Calu3 (cell line): ENCODE results near the gene SOCS1. TPM values are rescaled to one million over a fixed set of nuclear protein-coding genes. Genes with fewer than 3 reads are reported as not detected.

Source experiments
- BruUV-seq: library from RNA; stranded (reverse); fragments of 400-500 nt; replicated peaks from 2 replicates; lab custom pipeline; 2021; lab: Mats Ljungman, UMichigan
- CTCF ChIA-PET: fragments of 300-600 bp; sonication (Branson Sonifier 250); formaldehyde crosslinking; loops from one replicate; lab custom pipeline; 2022; ENCODE audit warnings: antibody characterized with exemption; lab: Charles Lee
- DNase-seq: peaks from one replicate; pipeline ENCODE4 v3.0.0; 2022
- H3K27ac Mint-ChIP-seq: one replicate; pipeline ENCODE4 v1.8.0; 2022; ENCODE audit warnings: mixed read lengths; ENCODE audit not compliant: unreplicated experiment
- H3K27me3 Mint-ChIP-seq: one replicate; pipeline ENCODE4 v1.8.0; 2022; ENCODE audit warnings: mixed read lengths; ENCODE audit not compliant: unreplicated experiment
- H3K36me3 Mint-ChIP-seq: one replicate; pipeline ENCODE4 v1.8.0; 2022; ENCODE audit warnings: mild to moderate bottlenecking, moderate library complexity, mixed read lengths; ENCODE audit not compliant: insufficient read depth, unreplicated experiment
- H3K4me1 Mint-ChIP-seq: one replicate; pipeline ENCODE4 v1.8.0; 2022; ENCODE audit warnings: mild to moderate bottlenecking, low read depth, mixed read lengths; ENCODE audit not compliant: unreplicated experiment
- H3K4me3 Mint-ChIP-seq: one replicate; pipeline ENCODE4 v1.8.0; 2022; ENCODE audit warnings: mild to moderate bottlenecking, low read depth, moderate library complexity, mixed read lengths; ENCODE audit not compliant: unreplicated experiment
- H3K9me3 Mint-ChIP-seq: one replicate; pipeline ENCODE4 v1.8.0; 2022; ENCODE audit warnings: low read depth, mixed read lengths; ENCODE audit not compliant: unreplicated experiment
- CTCF ChIP-seq: fragments of 200-600 bp; IDR thresholded peaks from one replicate; pipeline ENCODE4 v1.8.0; 2022; ENCODE audit warnings: antibody characterized with exemption; ENCODE audit not compliant: unreplicated experiment
- intact Hi-C: fragments of 100-400 bp; cut with micrococcal nuclease; formaldehyde crosslinking; loops from one replicate; pipeline ENCODE4 v1.10.0; 2022; ENCODE audit not compliant: unreplicated experiment
- total RNA-seq: library from RNA; stranded (reverse); gene quantifications from 2 replicates; pipeline ENCODE4 v1.2.3, GENCODE V29; 2022

Gene SOCS1
- total RNA-seq, 1 experiment from 2014 or later, result 4.8 TPM

GRCh38 chr16:11238272-11239202 lies 17.5 kb downstream of the SOCS1 start:
- Mint-ChIP-seq H3K4me3 (no peak overlapping the region), H3K9me3 (no peaks in the 10 kb centered on the region), H3K4me1 (peaks cover 8% of the 10 kb centered on the region), H3K36me3 (no peaks in the 10 kb centered on the region), H3K27me3 (no peaks in the 10 kb centered on the region), H3K27ac (no peak overlapping the region)
- BruUV-seq, result no TSS peak
- DNase-seq, result no peak
- no peak for TF ChIP-seq CTCF
- intact Hi-C loops, result no loop called here
- CTCF ChIA-PET, result no interaction called here

GRCh38 chr16:11236461-11237254 lies 19.3 kb downstream of the SOCS1 start:
- TF ChIP-seq CTCF, result no peak
- DNase-seq, result no peak
- H3K36me3 Mint-ChIP-seq, result no peaks in the 10 kb centered on the region
- no TSS peak for BruUV-seq
- H3K27me3 Mint-ChIP-seq, result no peaks in the 10 kb centered on the region
- CTCF ChIA-PET, result interaction anchor here (0.7 kb wide), 1 partner anchor 206 kb away, joined by 4 read pairs; no protein-coding TSS in a partner anchor
- H3K27ac Mint-ChIP-seq, result no peak overlapping the region
- intact Hi-C loops, result no loop called here
- peaks cover 17% of the 10 kb centered on the region for H3K4me1 Mint-ChIP-seq
- H3K4me3 Mint-ChIP-seq, result no peak overlapping the region
- H3K9me3 Mint-ChIP-seq, result no peaks in the 10 kb centered on the region

GRCh38 chr16:11235703-11235991 lies 20.4 kb downstream of the SOCS1 start:
- no peak overlapping the region for H3K27ac Mint-ChIP-seq
- H3K4me3 Mint-ChIP-seq, result no peak overlapping the region
- no peak for TF ChIP-seq CTCF
- no TSS peak for BruUV-seq
- no peaks in the 10 kb centered on the region for H3K27me3 Mint-ChIP-seq
- H3K36me3 Mint-ChIP-seq, result no peaks in the 10 kb centered on the region
- no peaks in the 10 kb centered on the region for H3K9me3 Mint-ChIP-seq
- CTCF ChIA-PET, result interaction anchor here (1.2 kb wide), 1 partner anchor 34 kb away, joined by 3 read pairs; no protein-coding TSS in a partner anchor
- peak; percentile 45 for DNase-seq
- intact Hi-C loops, result no loop called here
- H3K4me1 Mint-ChIP-seq, result peaks cover 17% of the 10 kb centered on the region

GRCh38 chr16:11234884-11235702 lies 20.9 kb downstream of the SOCS1 start:
- Mint-ChIP-seq H3K27ac (no peak overlapping the region), H3K4me1 (peaks cover 20% of the 10 kb centered on the region), H3K4me3 (no peak overlapping the region), H3K9me3 (no peaks in the 10 kb centered on the region), H3K27me3 (no peaks in the 10 kb centered on the region), H3K36me3 (no peaks in the 10 kb centered on the region)
- no peak for TF ChIP-seq CTCF
- DNase-seq, result no peak
- no TSS peak for BruUV-seq
- intact Hi-C loops, result no loop called here
- CTCF ChIA-PET, result interaction anchor here (1.2 kb wide), 1 partner anchor 34 kb away, joined by 3 read pairs; no protein-coding TSS in a partner anchor
